Chondrocyte (in vitro differentiated cells): ENCODE data around the gene NR6A1. TPM values are rescaled to one million over a fixed set of nuclear protein-coding genes. Genes with fewer than 3 reads are reported as not detected.

Source experiments
- DNase-seq: peaks from one replicate; pipeline ENCODE4 v3.0.0; 2021; ENCODE audit warnings: mixed read lengths, low spot score
- H3K27ac Mint-ChIP-seq: one replicate; pipeline ENCODE4 v1.8.0; 2021; ENCODE audit warnings: mild to moderate bottlenecking, moderate library complexity, mixed read lengths; ENCODE audit not compliant: unreplicated experiment
- H3K27me3 Mint-ChIP-seq: 2 replicates; pipeline ENCODE4 v1.8.0; 2021; ENCODE audit warnings: low read depth, mixed read lengths
- H3K36me3 Mint-ChIP-seq: 2 replicates; pipeline ENCODE4 v1.8.0; 2021; ENCODE audit warnings: low read depth, mixed read lengths
- H3K4me1 Mint-ChIP-seq: 2 replicates; pipeline ENCODE4 v1.8.0; 2021; ENCODE audit warnings: low read depth, mild to moderate bottlenecking, mixed read lengths
- H3K4me3 Mint-ChIP-seq: one replicate; pipeline ENCODE4 v1.8.0; 2021; ENCODE audit warnings: mild to moderate bottlenecking, moderate library complexity, mixed read lengths; ENCODE audit not compliant: unreplicated experiment
- H3K9me3 Mint-ChIP-seq: 2 replicates; pipeline ENCODE4 v1.8.0; 2021; ENCODE audit warnings: low read depth, mixed read lengths
- total RNA-seq: library from RNA; stranded (reverse); gene quantifications from 3 replicates; pipeline ENCODE4 v1.2.1, GENCODE V29; 2021
- TF ChIP-seq, protein P1 (sequence below): fragments of 200-600 bp; sonication (generic); IDR thresholded peaks from 2 replicates; pipeline ENCODE4 v1.5.0; 2021; ENCODE audit warnings: antibody characterized with exemption, mild to moderate bottlenecking, moderate library complexity

NR6A1 gene
- total RNA-seq, 1 donor from 2014 or later = 0.77 TPM

DNA sequence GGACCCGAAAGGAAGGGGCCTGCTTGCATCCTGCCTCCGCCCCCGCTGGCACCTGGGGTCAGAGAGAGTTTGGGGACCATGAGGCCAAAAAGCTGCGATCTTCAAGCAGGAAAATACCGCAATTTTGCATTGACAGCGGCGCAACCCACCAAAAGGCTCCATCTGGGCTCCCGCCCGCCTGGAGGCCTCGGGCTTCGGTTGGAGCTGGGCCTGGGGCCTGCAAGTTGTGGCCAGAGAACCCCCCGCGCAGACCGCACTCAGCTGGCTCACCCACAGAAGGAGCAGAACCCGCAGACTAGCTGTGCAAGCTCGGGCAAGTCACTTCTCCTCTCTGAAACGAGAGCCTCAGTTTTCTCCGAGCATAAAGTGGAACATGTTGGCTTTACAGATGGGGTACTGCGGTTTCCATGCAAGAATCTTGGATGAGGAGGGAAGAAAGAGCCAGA is 265.2 kb downstream of the NR6A1 start:
- TF ChIP-seq, protein P1, sequence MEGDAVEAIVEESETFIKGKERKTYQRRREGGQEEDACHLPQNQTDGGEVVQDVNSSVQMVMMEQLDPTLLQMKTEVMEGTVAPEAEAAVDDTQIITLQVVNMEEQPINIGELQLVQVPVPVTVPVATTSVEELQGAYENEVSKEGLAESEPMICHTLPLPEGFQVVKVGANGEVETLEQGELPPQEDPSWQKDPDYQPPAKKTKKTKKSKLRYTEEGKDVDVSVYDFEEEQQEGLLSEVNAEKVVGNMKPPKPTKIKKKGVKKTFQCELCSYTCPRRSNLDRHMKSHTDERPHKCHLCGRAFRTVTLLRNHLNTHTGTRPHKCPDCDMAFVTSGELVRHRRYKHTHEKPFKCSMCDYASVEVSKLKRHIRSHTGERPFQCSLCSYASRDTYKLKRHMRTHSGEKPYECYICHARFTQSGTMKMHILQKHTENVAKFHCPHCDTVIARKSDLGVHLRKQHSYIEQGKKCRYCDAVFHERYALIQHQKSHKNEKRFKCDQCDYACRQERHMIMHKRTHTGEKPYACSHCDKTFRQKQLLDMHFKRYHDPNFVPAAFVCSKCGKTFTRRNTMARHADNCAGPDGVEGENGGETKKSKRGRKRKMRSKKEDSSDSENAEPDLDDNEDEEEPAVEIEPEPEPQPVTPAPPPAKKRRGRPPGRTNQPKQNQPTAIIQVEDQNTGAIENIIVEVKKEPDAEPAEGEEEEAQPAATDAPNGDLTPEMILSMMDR = no peak
- H3K27ac Mint-ChIP-seq = no peak overlapping the region
- H3K4me1 Mint-ChIP-seq = peaks cover 5% of the 10 kb centered on the region
- no peak overlapping the region for H3K4me3 Mint-ChIP-seq
- H3K36me3 Mint-ChIP-seq = peaks cover 2% of the 10 kb centered on the region
- H3K27me3 Mint-ChIP-seq = peaks cover 27% of the 10 kb centered on the region
- no peak for DNase-seq
- H3K9me3 Mint-ChIP-seq = no peaks in the 10 kb centered on the region

DNA sequence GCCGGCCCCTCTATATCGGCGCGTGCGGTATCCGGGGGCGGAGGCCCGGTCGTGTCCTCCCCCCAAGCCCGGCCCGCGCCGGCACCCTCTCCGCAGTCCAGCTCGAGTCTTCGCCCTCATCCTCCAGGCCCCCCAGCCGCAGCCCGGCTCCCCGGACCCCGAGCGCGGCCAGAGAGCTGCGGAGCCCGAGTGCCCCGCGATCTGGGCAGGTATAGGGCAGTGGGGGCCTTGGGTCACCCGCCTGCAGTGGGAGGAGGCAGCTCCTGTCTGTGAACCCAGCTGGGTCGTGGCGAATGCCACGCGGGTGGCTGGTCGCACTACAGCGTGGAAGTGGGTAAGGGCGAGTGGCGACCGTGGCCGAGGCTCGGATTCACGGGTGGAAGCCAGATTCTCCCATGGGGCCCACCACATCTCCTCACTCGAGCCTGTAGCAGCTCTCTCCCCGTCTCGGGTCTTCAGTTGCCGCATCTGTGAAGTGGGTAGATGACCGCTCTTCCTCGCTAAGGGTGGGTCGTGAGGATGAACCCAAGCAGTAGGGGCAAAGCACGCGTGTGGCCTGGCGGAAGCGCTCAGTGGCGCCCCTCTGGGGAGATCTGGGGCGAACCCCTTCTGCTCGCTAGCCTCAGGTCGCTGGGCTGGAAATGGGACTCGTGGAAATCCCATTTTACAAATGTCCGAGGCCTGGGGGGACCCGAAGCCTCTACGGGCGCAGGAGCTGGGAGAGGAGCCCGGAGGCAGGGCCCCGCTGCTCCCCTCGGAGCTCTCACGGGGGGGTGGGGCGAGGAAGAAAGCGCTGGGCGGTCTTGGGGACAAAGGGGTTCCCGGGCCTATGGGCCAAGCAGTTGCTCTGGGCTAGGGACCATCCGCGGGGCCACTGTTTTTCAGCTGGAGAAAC is 265.9 kb downstream of the NR6A1 start:
- H3K27me3 Mint-ChIP-seq = peaks cover 31% of the 10 kb centered on the region
- TF ChIP-seq, protein P1 = no peak
- H3K4me1 Mint-ChIP-seq = peaks cover 5% of the 10 kb centered on the region
- peaks cover 2% of the 10 kb centered on the region for H3K36me3 Mint-ChIP-seq
- H3K4me3 Mint-ChIP-seq = peak overlapping the region; percentile 9
- DNase-seq = peak; percentile 82
- no peaks in the 10 kb centered on the region for H3K9me3 Mint-ChIP-seq
- no peak overlapping the region for H3K27ac Mint-ChIP-seq

DNA sequence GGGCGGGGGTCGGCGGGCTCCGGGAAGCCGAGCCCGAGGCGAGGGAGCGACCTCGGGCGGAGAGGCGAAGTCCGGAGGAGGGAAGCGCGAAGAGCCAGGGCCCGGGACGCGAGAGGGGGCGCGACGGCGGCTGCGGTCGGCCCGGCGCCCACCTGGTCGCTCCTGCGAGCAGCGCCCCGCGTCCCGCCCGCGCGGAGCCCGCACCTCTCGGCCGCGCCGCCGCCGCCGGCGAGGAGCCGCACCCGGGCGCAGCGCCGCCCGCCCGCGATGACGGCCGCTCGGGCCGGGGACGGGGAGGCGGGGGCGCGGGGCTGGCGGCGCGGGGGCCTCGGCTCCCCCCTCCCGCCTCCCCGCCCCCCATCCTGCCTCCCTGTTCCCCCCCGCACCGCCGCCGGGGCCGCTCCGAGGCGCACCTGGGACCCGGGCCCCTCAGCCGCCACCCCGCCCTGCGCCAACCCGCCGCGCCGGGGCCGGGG is 266.5 kb downstream of the NR6A1 start:
- H3K4me1 Mint-ChIP-seq = peaks cover 5% of the 10 kb centered on the region
- no peaks in the 10 kb centered on the region for H3K9me3 Mint-ChIP-seq
- DNase-seq = no peak
- no peak overlapping the region for H3K27ac Mint-ChIP-seq
- no peak overlapping the region for H3K4me3 Mint-ChIP-seq
- H3K36me3 Mint-ChIP-seq = peaks cover 2% of the 10 kb centered on the region
- TF ChIP-seq, protein P1 = no peak
- peaks cover 34% of the 10 kb centered on the region for H3K27me3 Mint-ChIP-seq

DNA sequence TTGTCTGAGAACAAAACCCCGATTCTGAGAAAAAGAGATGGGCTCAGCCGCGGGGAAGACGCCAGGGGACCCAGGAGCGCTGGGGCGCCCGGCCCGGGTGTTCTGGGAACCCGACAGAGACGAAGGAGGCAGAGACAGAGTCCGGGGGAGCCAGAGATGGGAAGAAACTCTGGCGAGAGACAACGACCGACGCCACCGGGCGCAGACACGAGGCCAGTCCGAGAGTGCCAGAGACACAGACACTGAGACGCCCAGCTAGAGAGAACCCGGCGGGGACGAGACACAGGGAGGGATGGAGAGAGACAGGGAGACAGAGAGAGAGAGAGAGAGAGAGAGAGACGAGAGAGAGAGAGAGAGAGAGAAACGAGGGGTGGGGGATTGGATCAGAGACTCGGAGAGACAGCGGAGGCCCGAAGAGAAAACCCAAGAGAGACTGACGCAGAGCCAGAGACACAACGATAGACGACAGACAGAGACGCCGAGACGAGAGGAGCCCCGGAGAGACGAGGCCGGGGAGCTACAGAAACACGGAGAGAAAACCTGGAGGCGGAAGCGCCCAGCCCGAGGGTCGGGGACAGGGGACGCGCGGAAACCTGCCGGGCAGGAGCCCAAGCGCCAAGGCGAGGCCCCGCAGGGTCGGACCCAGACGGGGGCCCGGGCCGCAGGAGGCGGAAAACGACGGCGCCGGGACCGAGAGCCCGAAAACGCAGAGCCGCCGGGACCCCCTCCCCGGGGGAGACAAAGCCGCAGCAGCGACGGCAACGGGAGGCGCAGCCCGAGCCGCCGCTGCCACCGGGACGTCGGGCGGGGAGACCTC is 267.2 kb downstream of the NR6A1 start:
- peaks cover 5% of the 10 kb centered on the region for H3K4me1 Mint-ChIP-seq
- no peaks in the 10 kb centered on the region for H3K9me3 Mint-ChIP-seq
- no peak overlapping the region for H3K27ac Mint-ChIP-seq
- peak overlapping the region; percentile 69 for H3K4me3 Mint-ChIP-seq
- peaks cover 38% of the 10 kb centered on the region for H3K27me3 Mint-ChIP-seq
- DNase-seq = peak; percentile 74
- TF ChIP-seq, protein P1 = no peak
- peaks cover 2% of the 10 kb centered on the region for H3K36me3 Mint-ChIP-seq
